ENCODE results near the gene SORBS1.

- TF ChIP-seq CTCF (IDR thresholded peaks at IDR 0.05) (no peak), POLR2A (IDR thresholded peaks at IDR 0.05) (no peak)
These were observed 295.6 kb downstream of the SORBS1 start for GRCh38 chr10:95265572-95265971.
